K562 (cell line): ENCODE results near the gene STRADB.

ENCODE experiments used
- CTCF ChIP-seq, 3 experiments: IDR thresholded peaks in 2 of 3; conservative IDR thresholded peaks in 1 of 3; 2 replicates each; pipeline ENCODE4 v1.5.1; 2011 to 2012; ENCODE audit warnings: low read length in 3 of 3, mild to moderate bottlenecking in 3 of 3, control low read depth in 2 of 3, improper control_type of control experiment in 1 of 3, inconsistent platforms in 1 of 3, low read depth in 1 of 3, mixed read lengths in 1 of 3, moderate library complexity in 1 of 3; ENCODE audit not compliant: insufficient read depth in 2 of 3
- HDAC3 ChIP-seq: fragments of 450-650 bp; IDR thresholded peaks from 2 replicates; pipeline ENCODE4 v1.6.1; 2018; ENCODE audit warnings: borderline replicate concordance, mild to moderate bottlenecking, moderate library complexity; ENCODE audit not compliant: partially characterized antibody
- KAT2B ChIP-seq: IDR thresholded peaks from one replicate; pipeline ENCODE4 v1.6.1; 2012; ENCODE audit warnings: low read depth, mild to moderate bottlenecking, control low read depth, inconsistent platforms, low read length, moderate library complexity
- MAFK ChIP-seq: IDR thresholded peaks from 2 replicates; pipeline ENCODE4 v1.6.1; 2011; ENCODE audit warnings: low read length, improper control_type of control experiment
- POLR2A ChIP-seq: fragments of 450-650 bp; conservative IDR thresholded peaks from 2 replicates; pipeline ENCODE4 v1.6.1; 2016
- RAD21 ChIP-seq, 2 experiments: fragments of 250-450 bp in 1 of 2; fragments of 450-650 bp in 1 of 2; sonication (Bioruptor Pico) in 1 of 2; formaldehyde crosslinking in 1 of 2; IDR thresholded peaks in 1 of 2; conservative IDR thresholded peaks in 1 of 2; 2 replicates each; pipeline versions ENCODE4 v1.4.0 to v1.8.0; 2020 to 2022; ENCODE audit warnings: mild to moderate bottlenecking in 2 of 2, moderate library complexity in 1 of 2
- SNIP1 ChIP-seq: fragments of 450-650 bp; IDR thresholded peaks from 2 replicates; pipeline ENCODE4 v1.7.1; 2017; ENCODE audit warnings: low read depth, mild to moderate bottlenecking
- TF ChIP-seq, protein P1 (sequence below), 2 experiments: fragments of 450-650 bp in 1 of 2; sonication (generic) in 1 of 2; formaldehyde crosslinking in 1 of 2; IDR thresholded peaks in 1 of 2; conservative IDR thresholded peaks in 1 of 2; 2 replicates each; pipeline versions ENCODE4 v1.6.1 to v1.8.1; 2016 to 2023; ENCODE audit warnings: mild to moderate bottlenecking in 2 of 2, moderate library complexity in 2 of 2, inconsistent platforms in 1 of 2, missing genetic modification reagents in 1 of 2

DNA sequence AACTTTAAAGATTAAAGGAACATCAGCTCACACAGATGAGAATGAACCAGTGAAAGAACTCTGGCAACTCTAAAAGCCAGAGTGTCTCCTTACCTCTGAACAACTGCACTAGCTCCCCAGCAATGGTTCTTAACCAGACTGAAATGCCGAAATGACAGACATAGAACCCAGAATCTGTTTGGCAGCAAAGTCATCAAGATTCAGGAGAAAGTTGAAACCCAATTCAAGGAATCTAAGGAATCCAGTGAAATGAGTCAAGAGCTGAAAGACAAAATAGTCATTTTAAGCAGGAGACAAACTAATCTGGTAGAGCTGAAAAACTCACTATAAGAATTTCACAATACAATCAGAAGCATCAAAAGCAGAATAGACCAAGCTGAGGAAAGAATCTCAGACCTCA, 72.0 kb downstream of the STRADB start:
- TF ChIP-seq MAFK (no peak), RAD21 (CRISPR knock-in tag; conservative IDR thresholded peaks at IDR 0.05 in 1 of 2, IDR thresholded peaks at IDR 0.05 in 1 of 2) (no peak), CTCF (IDR thresholded peaks at IDR 0.05 in 2 of 3, conservative IDR thresholded peaks at IDR 0.05 in 1 of 3; ENCODE audit: insufficient read depth in 2 of 3, low read depth in 1 of 3, low read length in 3 of 3) (no peak), SNIP1 (no peak), POLR2A (no peak), HDAC3 (no peak), KAT2B (no peak)
- TF ChIP-seq, protein P1, sequence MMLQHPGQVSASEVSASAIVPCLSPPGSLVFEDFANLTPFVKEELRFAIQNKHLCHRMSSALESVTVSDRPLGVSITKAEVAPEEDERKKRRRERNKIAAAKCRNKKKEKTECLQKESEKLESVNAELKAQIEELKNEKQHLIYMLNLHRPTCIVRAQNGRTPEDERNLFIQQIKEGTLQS (IDR thresholded peaks at IDR 0.05): no peak
- TF ChIP-seq, protein P1 (CRISPR knock-in tag; conservative IDR thresholded peaks at IDR 0.05): no peak
